Spinal cord (tissue), 10 donors: ENCODE results near the gene KIF1B. TPM values are rescaled to one million over a fixed set of nuclear protein-coding genes. Genes with fewer than 3 reads are reported as not detected.
"Not testable (repeated sequence)": the region's sequence is repeated elsewhere in the genome, so short reads cannot be mapped to it uniquely, and the experiment has no call there.

ENCODE experiments used
- DNase-seq, 6 donors: peaks; one replicate each; pipeline versions ENCODE4 v3.0.0 to v3.0.0-alpha.2; 2013 to 2015; ENCODE audit warnings: low spot score in 6 of 6, low read depth in 4 of 6
- H3K27ac ChIP-seq: one replicate; pipeline ENCODE4 v1.5.1; 2013; ENCODE audit warnings: low read depth, low read length, control low read depth
- H3K27me3 ChIP-seq: one replicate; pipeline ENCODE4 v1.6.1; 2013; ENCODE audit warnings: low read length; ENCODE audit not compliant: control insufficient read depth, insufficient read depth
- H3K36me3 ChIP-seq: one replicate; pipeline ENCODE4 v1.6.1; 2013; ENCODE audit warnings: low read length; ENCODE audit not compliant: control insufficient read depth, insufficient read depth
- H3K4me1 ChIP-seq: one replicate; pipeline ENCODE4 v1.6.1; 2013; ENCODE audit warnings: low read length; ENCODE audit not compliant: control insufficient read depth, insufficient read depth
- H3K4me3 ChIP-seq: one replicate; pipeline ENCODE4 v1.5.1; 2013; ENCODE audit warnings: low read depth, low read length, control low read depth
- H3K9me3 ChIP-seq: one replicate; pipeline ENCODE4 v1.6.1; 2013; ENCODE audit warnings: low read length; ENCODE audit not compliant: control insufficient read depth, insufficient read depth
- WGBS: methylation state at CpG from one replicate; pipeline ENCODE4 v1.1.5; 2013; ENCODE audit warnings: missing lambda C conversion rate; ENCODE audit not compliant: insufficient coverage; 5-methylcytosine and 5-hydroxymethylcytosine counted together
- polyA plus RNA-seq, 2 donors: library from polyadenylated mRNA; unstranded; fragments of 120-200 nt; gene quantifications; one replicate each; pipeline ENCODE4 v1.2.1, GENCODE V29; 2013; ENCODE audit not compliant: insufficient read length in 2 of 2
- total RNA-seq, 2 donors: library from RNA; depleted of rRNA in 1 of 2; stranded (reverse); fragments of 120-200 nt in 1 of 2; fragments of >200 nt in 1 of 2; gene quantifications; one replicate each; pipeline versions ENCODE4 v1.2.3 to v1.2.4, GENCODE V29; 2013 to 2014
- donor health status: healthy.

The KIF1B gene
- total and polyA plus RNA-seq, 4 donors, result 102 to 220 (median 195) TPM

- Histone ChIP-seq H3K4me1 (peaks cover 16% of the 10 kb centered on the region), H3K27ac (no peak overlapping the region), H3K27me3 (no peaks in the 10 kb centered on the region), H3K4me3 (no peak overlapping the region), H3K36me3 (peaks cover 5% of the 10 kb centered on the region), H3K9me3 (no peaks in the 10 kb centered on the region)
- WGBS, result 85% methylated on average over 3 of the region's 7 CpGs
- no peak for DNase-seq
Observed at GRCh38 chr1:10250663-10251062, 40.3 kb downstream of the KIF1B start.

- 95% methylated on average over 4 of the region's 9 CpGs for WGBS
- not testable (repeated sequence) for H3K27ac ChIP-seq, H3K9me3 ChIP-seq, H3K36me3 ChIP-seq, DNase-seq, H3K4me3 ChIP-seq, H3K27me3 ChIP-seq
- H3K4me1 ChIP-seq, result peaks cover 12% of the 10 kb centered on the region
Observed at GRCh38 chr1:10251325-10252108, 41.1 kb downstream of the KIF1B start.

GRCh38 chr1:10252508-10252907 lies 42.1 kb downstream of the KIF1B start:
- Histone ChIP-seq H3K4me1 (peaks cover 15% of the 10 kb centered on the region), H3K27ac (no peak overlapping the region), H3K27me3 (no peaks in the 10 kb centered on the region), H3K4me3 (no peak overlapping the region), H3K9me3 (no peaks in the 10 kb centered on the region), H3K36me3 (peaks cover 15% of the 10 kb centered on the region)
- DNase-seq, result no peak
- 100% methylated on average over 2 of the region's 6 CpGs for WGBS

- Histone ChIP-seq H3K9me3 (no peaks in the 10 kb centered on the region), H3K36me3 (peaks cover 15% of the 10 kb centered on the region), H3K27ac (no peak overlapping the region), H3K4me1 (peaks cover 15% of the 10 kb centered on the region), H3K27me3 (no peaks in the 10 kb centered on the region), H3K4me3 (no peak overlapping the region)
- no peak for DNase-seq
- WGBS, result no CpG with 5 or more reads among the region's 1 CpG
Observed at GRCh38 chr1:10253149-10253548, 42.8 kb downstream of the KIF1B start.

DNA sequence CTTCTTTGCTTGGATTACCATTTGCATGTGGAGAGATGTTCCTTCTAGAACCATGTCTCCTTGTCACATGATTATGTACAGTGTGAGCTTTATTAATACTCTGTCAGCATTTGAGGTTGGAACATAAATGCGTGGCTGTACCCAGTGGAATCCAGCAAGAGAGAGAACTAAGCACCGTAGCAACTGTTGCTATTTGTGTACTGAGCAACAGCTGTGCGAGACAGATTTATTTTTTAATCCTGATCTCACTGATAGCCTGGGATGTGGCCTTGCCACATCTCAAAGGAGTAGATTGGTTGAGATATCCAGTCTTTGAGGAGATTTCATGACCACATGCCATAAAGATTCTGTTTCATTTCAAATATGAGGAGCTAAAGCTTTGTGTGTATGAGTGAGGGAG lies 43.4 kb downstream of the KIF1B start:
- 8% methylated on average over 2 of the region's 3 CpGs for WGBS
- H3K9me3 ChIP-seq, result no peaks in the 10 kb centered on the region
- H3K36me3 ChIP-seq, result peaks cover 14% of the 10 kb centered on the region
- peak overlapping the region; percentile 29 for H3K27ac ChIP-seq
- H3K4me1 ChIP-seq, result peaks cover 15% of the 10 kb centered on the region
- peak in 4 of 6 donors; percentile 17 to 62 (median 38) for DNase-seq
- H3K27me3 ChIP-seq, result no peaks in the 10 kb centered on the region
- H3K4me3 ChIP-seq, result no peak overlapping the region

DNA sequence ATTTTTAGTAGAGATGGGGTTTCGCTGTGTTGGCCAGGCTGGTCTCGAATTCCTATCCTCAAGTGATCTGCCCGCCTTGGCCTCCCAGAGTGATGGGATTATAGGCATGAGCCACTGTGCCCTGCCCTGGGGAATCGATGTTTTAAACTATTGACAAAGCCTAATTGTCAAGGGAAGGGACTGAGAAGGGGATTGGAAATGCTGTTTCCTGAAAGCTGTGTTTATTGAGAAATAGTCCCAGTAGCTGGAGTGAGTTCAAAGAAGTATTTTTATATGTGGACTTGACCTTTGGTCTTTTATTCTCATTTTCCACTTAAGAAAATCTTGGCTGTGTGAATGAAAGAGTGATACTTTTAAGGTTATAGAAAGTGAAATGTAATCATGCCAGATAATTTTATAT lies 47.5 kb downstream of the KIF1B start:
- Histone ChIP-seq H3K36me3 (peaks cover 23% of the 10 kb centered on the region), H3K4me3 (no peak overlapping the region), H3K9me3 (no peaks in the 10 kb centered on the region), H3K27ac (no peak overlapping the region), H3K27me3 (no peaks in the 10 kb centered on the region), H3K4me1 (peaks cover 6% of the 10 kb centered on the region)
- no peak for DNase-seq
- WGBS, result 66% methylated on average over 2 of the region's 4 CpGs

DNA sequence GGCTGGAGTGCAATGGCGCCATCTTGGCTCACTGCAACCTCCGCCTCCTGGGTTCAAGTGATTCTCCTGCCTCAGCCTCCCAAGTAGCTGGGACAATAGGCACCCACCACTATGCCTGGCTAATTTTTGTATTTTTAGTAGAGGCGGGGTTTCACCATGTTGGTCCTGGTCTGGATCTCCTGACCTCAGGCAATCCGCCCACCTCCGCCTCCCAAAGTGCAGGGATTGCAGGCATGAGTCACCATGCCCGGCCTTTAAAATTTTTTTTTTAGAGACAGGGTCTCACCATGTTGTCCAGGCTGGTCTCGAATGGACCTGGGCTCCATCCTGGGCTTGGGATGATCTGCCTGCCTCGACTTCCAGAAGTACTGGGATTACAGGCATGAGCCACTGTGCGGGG lies 49.2 kb downstream of the KIF1B start:
- not testable (repeated sequence) for H3K4me3 ChIP-seq, DNase-seq, H3K27me3 ChIP-seq, H3K4me1 ChIP-seq, H3K27ac ChIP-seq, H3K9me3 ChIP-seq
- peaks cover 35% of the 10 kb centered on the region for H3K36me3 ChIP-seq
- 94% methylated on average over 5 of the region's 9 CpGs for WGBS

- 89% methylated on average over 2 of the region's 3 CpGs for WGBS
- peaks cover 34% of the 10 kb centered on the region for H3K36me3 ChIP-seq
- H3K9me3 ChIP-seq, result no peaks in the 10 kb centered on the region
- H3K4me3 ChIP-seq, result no peak overlapping the region
- peaks cover 3% of the 10 kb centered on the region for H3K4me1 ChIP-seq
- no peaks in the 10 kb centered on the region for H3K27me3 ChIP-seq
- no peak overlapping the region for H3K27ac ChIP-seq
- DNase-seq, result no peak
Observed at GRCh38 chr1:10263450-10264082, 53.2 kb downstream of the KIF1B start.

GRCh38 chr1:10265027-10265426 lies 54.7 kb downstream of the KIF1B start:
- Histone ChIP-seq H3K27ac (no peak overlapping the region), H3K36me3 (peaks cover 37% of the 10 kb centered on the region), H3K9me3 (no peaks in the 10 kb centered on the region), H3K4me1 (peaks cover 3% of the 10 kb centered on the region), H3K27me3 (no peaks in the 10 kb centered on the region), H3K4me3 (no peak overlapping the region)
- WGBS, result 100% methylated on average over 2 of the region's 4 CpGs
- DNase-seq, result no peak

- 76% methylated on average over 2 of the region's 3 CpGs for WGBS
- Histone ChIP-seq H3K36me3 (peaks cover 37% of the 10 kb centered on the region), H3K4me1 (peaks cover 3% of the 10 kb centered on the region), H3K9me3 (no peaks in the 10 kb centered on the region), H3K27me3 (no peaks in the 10 kb centered on the region), H3K27ac (no peak overlapping the region), H3K4me3 (no peak overlapping the region)
- DNase-seq, result no peak
Observed at GRCh38 chr1:10265900-10266299, 55.5 kb downstream of the KIF1B start.
